Dedifferentiated amniotic fluid mesenchymal stem cell (primary cell): Measurements from ENCODE around the gene DOK3.

Experiments used
- DNase-seq: peaks from one replicate; pipeline ENCODE4 v3.0.0-alpha.2; 2016; ENCODE audit errors: extremely low spot score

The DOK3 gene

GRCh38 chr5:177509381-177509951 lies at the start of gene DOK3:
TSS of gene DOK3 (minus strand) at chr5:177509826. CDS start at chr5:177509540, 286 bp downstream.
- DNase-seq = no peak

- no peak for DNase-seq
Measured at GRCh38 chr5:177557796-177558195, 48.2 kb upstream of the DOK3 start.

GRCh38 chr5:177557041-177557647 lies 47.5 kb upstream of the DOK3 start:
- DNase-seq = no peak

GRCh38 chr5:177555665-177556064 lies 46.0 kb upstream of the DOK3 start:
- DNase-seq = no peak

- no peak for DNase-seq
Measured at GRCh38 chr5:177555228-177555627, 45.6 kb upstream of the DOK3 start.

GRCh38 chr5:177554474-177555111 lies 45.0 kb upstream of the DOK3 start, which contains the start of gene FAM193B:
TSS of gene FAM193B (minus strand) at chr5:177554563. CDS start at chr5:177554458, 105 bp downstream.
- peak; percentile 85 for DNase-seq

GRCh38 chr5:177553671-177554429 lies 44.2 kb upstream of the DOK3 start:
- DNase-seq = no peak

- DNase-seq = no peak
Measured at GRCh38 chr5:177552839-177553455, 43.3 kb upstream of the DOK3 start.

- no peak for DNase-seq
Measured at GRCh38 chr5:177550122-177550521, 40.5 kb upstream of the DOK3 start.

- DNase-seq = no peak
Measured at GRCh38 chr5:177548495-177548894, 38.9 kb upstream of the DOK3 start.

GRCh38 chr5:177547736-177548135 lies 38.1 kb upstream of the DOK3 start:
- no peak for DNase-seq

- peak; percentile 98 for DNase-seq
Measured at GRCh38 chr5:177546258-177546741, 36.7 kb upstream of the DOK3 start.

- peak; percentile 86 for DNase-seq
Measured at GRCh38 chr5:177545487-177546257, 36.0 kb upstream of the DOK3 start.

- DNase-seq = no peak
Measured at GRCh38 chr5:177542816-177543465, 33.3 kb upstream of the DOK3 start.

GRCh38 chr5:177540438-177540837 lies 30.8 kb upstream of the DOK3 start:
- no peak for DNase-seq

- peak; percentile 61 for DNase-seq
Measured at GRCh38 chr5:177539411-177539810, 29.8 kb upstream of the DOK3 start.

GRCh38 chr5:177538876-177539275 lies 29.2 kb upstream of the DOK3 start:
- DNase-seq = no peak

- peak; percentile 66 for DNase-seq
Measured at GRCh38 chr5:177537389-177538361, 28.0 kb upstream of the DOK3 start.

GRCh38 chr5:177536386-177536785 lies 26.8 kb upstream of the DOK3 start:
- DNase-seq = no peak
